HepG2 (cell line): ENCODE results near the gene CCM2. TPM values are rescaled to one million over a fixed set of nuclear protein-coding genes. Genes with fewer than 3 reads are reported as not detected.

Source experiments
- FOXA3 ChIP-seq: IDR thresholded peaks from 2 replicates; pipeline ENCODE4 v1.6.1; 2016; ENCODE audit warnings: missing genetic modification reagents, missing compliant biosample characterization
- GFI1 ChIP-seq: sonication (generic); formaldehyde crosslinking; IDR thresholded peaks from 2 replicates; pipeline ENCODE4 v1.5.0; 2020; ENCODE audit warnings: missing genetic modification reagents, mild to moderate bottlenecking, borderline replicate concordance
- GLI4 ChIP-seq: sonication (generic); formaldehyde crosslinking; IDR thresholded peaks from 2 replicates; pipeline ENCODE4 v1.5.1; 2020; ENCODE audit warnings: missing genetic modification reagents, mild to moderate bottlenecking, moderate library complexity, borderline replicate concordance
- KLF9 ChIP-seq: IDR thresholded peaks from 2 replicates; pipeline ENCODE4 v1.6.1; 2016; ENCODE audit warnings: low read depth
- MYC ChIP-seq: sonication (generic); formaldehyde crosslinking; IDR thresholded peaks from 2 replicates; pipeline ENCODE4 v1.9.0; 2021; ENCODE audit warnings: missing genetic modification reagents, borderline replicate concordance
- NAIF1 ChIP-seq: sonication (generic); formaldehyde crosslinking; IDR thresholded peaks from 2 replicates; pipeline ENCODE4 v1.5.0; 2020; ENCODE audit warnings: mild to moderate bottlenecking, missing genetic modification reagents, borderline replicate concordance
- PATZ1 ChIP-seq: sonication (generic); formaldehyde crosslinking; IDR thresholded peaks from 2 replicates; pipeline ENCODE4 v1.4.0; 2020; ENCODE audit warnings: missing genetic modification reagents
- RBAK ChIP-seq: sonication (generic); formaldehyde crosslinking; IDR thresholded peaks from 2 replicates; pipeline ENCODE4 v1.5.1; 2020; ENCODE audit warnings: mild to moderate bottlenecking, missing genetic modification reagents
- SOX6 ChIP-seq, 2 experiments: fragments of 450-650 bp in 1 of 2; sonication (generic) in 1 of 2; formaldehyde crosslinking in 1 of 2; IDR thresholded peaks; 2 replicates each; pipeline versions ENCODE4 v1.4.0 to v1.6.1; 2017 to 2020; ENCODE audit warnings: antibody characterized with exemption in 1 of 2, mild to moderate bottlenecking in 1 of 2, missing genetic modification reagents in 1 of 2
- ZNF12 ChIP-seq: sonication (generic); formaldehyde crosslinking; IDR thresholded peaks from 2 replicates; pipeline ENCODE4 v1.5.0; 2020; ENCODE audit warnings: missing genetic modification reagents
- ZNF788 ChIP-seq: sonication (generic); formaldehyde crosslinking; IDR thresholded peaks from 2 replicates; pipeline ENCODE4 v1.5.0; 2020; ENCODE audit warnings: mild to moderate bottlenecking, missing genetic modification reagents, borderline replicate concordance
- polyA plus RNA-seq, 8 experiments: library from polyadenylated mRNA; depleted of rRNA in 3 of 8; stranded (reverse) in 7 of 8; unstranded in 1 of 8; fragments of >200 nt; fragmentation: Illumina TruSeq in 4 of 8; extraction: Trizol in 4 of 8; gene quantifications; 2 replicates each; pipeline versions ENCODE4 v1.2.1 to v1.2.3, GENCODE V29; 2011 to 2016; ENCODE audit warnings: low read depth in 4 of 8, missing spikeins in 1 of 8, mixed read lengths in 1 of 8; ENCODE audit not compliant: insufficient read depth in 1 of 8
- total RNA-seq, 5 experiments: library from RNA; depleted of rRNA; stranded (reverse); fragments of >200 nt; fragmentation: Illumina TruSeq; extraction: Trizol; gene quantifications; 2 replicates each; pipeline ENCODE4 v1.2.3, GENCODE V29; 2016; ENCODE audit warnings: low read depth in 1 of 5
- TF ChIP-seq, protein P1 (sequence below): sonication (generic); formaldehyde crosslinking; IDR thresholded peaks from 2 replicates; pipeline ENCODE4 v1.4.0; 2020; ENCODE audit warnings: missing genetic modification reagents
- TF ChIP-seq, protein P2 (sequence below): sonication (generic); formaldehyde crosslinking; IDR thresholded peaks from 2 replicates; pipeline ENCODE4 v1.4.0; 2020; ENCODE audit warnings: mild to moderate bottlenecking, missing genetic modification reagents, borderline replicate concordance
- TF ChIP-seq, protein P3 (sequence below): IDR thresholded peaks from 2 replicates; pipeline ENCODE4 v1.6.1; 2016; ENCODE audit warnings: missing biosample characterization, missing genetic modification reagents, low read depth

CCM2 gene
- total and polyA plus RNA-seq, 2 of the 13 experiments (the other 11 are each of a cell fraction or from before 2014, with no cell fraction given): 13.7 to 15.8 TPM

DNA sequence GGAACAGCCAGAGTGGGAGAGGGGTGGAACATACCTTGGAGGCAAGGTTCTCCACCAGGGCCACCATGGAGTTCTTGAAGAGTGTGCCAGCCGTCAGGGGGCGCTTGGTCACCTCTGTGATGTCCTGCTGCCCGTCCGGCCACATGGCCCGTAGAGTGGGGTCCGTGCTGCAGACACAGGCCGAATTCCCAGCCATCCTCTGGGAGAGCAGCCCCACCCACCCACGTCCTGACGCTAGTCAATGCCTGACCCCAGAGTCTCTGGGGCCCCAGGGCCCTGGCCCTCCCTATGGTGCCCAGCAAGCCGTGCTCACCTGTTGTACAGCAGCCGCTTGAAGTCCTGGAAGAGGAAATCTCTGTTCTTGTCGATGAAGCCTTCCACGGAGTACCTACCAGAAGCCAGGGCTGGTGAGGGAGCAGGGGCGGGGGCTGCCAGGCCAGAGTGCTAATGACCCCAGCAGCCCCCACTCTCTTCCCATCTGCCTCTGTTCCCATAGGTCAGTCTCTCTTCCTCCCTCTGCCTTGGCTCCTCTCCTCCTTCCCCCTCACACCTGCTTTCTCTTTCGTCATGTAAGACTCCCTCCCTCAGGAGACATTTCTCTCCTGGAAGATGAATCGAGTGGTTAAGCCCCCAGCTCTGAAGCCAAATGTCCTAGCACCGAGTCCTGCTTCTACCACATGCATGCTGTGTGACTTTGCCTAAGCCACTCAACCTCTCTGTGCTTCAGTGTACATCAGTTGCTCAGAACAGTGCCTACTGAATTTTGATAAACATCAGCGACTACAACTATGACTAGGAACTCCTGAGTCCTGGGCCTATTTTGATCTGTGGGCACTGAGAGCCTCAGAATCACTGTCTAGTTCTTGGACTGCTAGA lies 32.2 kb upstream of the CCM2 start (continued):
- TF ChIP-seq, protein P1, sequence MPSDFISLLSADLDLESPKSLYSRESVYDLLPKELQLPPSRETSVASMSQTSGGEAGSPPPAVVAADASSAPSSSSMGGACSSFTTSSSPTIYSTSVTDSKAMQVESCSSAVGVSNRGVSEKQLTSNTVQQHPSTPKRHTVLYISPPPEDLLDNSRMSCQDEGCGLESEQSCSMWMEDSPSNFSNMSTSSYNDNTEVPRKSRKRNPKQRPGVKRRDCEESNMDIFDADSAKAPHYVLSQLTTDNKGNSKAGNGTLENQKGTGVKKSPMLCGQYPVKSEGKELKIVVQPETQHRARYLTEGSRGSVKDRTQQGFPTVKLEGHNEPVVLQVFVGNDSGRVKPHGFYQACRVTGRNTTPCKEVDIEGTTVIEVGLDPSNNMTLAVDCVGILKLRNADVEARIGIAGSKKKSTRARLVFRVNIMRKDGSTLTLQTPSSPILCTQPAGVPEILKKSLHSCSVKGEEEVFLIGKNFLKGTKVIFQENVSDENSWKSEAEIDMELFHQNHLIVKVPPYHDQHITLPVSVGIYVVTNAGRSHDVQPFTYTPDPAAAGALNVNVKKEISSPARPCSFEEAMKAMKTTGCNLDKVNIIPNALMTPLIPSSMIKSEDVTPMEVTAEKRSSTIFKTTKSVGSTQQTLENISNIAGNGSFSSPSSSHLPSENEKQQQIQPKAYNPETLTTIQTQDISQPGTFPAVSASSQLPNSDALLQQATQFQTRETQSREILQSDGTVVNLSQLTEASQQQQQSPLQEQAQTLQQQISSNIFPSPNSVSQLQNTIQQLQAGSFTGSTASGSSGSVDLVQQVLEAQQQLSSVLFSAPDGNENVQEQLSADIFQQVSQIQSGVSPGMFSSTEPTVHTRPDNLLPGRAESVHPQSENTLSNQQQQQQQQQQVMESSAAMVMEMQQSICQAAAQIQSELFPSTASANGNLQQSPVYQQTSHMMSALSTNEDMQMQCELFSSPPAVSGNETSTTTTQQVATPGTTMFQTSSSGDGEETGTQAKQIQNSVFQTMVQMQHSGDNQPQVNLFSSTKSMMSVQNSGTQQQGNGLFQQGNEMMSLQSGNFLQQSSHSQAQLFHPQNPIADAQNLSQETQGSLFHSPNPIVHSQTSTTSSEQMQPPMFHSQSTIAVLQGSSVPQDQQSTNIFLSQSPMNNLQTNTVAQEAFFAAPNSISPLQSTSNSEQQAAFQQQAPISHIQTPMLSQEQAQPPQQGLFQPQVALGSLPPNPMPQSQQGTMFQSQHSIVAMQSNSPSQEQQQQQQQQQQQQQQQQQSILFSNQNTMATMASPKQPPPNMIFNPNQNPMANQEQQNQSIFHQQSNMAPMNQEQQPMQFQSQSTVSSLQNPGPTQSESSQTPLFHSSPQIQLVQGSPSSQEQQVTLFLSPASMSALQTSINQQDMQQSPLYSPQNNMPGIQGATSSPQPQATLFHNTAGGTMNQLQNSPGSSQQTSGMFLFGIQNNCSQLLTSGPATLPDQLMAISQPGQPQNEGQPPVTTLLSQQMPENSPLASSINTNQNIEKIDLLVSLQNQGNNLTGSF (CRISPR knock-in tag): no peak
- TF ChIP-seq RBAK: no peak
- no peak for TF ChIP-seq GFI1 (CRISPR knock-in tag)
- peak; percentile 46; the same call in 1 of the 2 replicates for TF ChIP-seq ZNF12 (CRISPR knock-in tag)
- peak; percentile 42; the same call in 1 of the 2 replicates for TF ChIP-seq ZNF788
- TF ChIP-seq MYC (CRISPR knock-in tag): peak; percentile 94
- no peak; the same call in 1 of the 2 replicates for TF ChIP-seq FOXA3 (CRISPR knock-in tag)
- no peak for TF ChIP-seq GLI4 (CRISPR knock-in tag)
- TF ChIP-seq PATZ1: peak; percentile 32
- no peak for TF ChIP-seq SOX6 (IDR thresholded peaks at IDR 0.05)
- peak; percentile 53; the same call in 1 of the 2 replicates for TF ChIP-seq SOX6 (CRISPR knock-in tag; IDR thresholded peaks at IDR 0.05)
- no peak for TF ChIP-seq NAIF1 (CRISPR knock-in tag)
- no peak for TF ChIP-seq KLF9 (CRISPR knock-in tag)
- TF ChIP-seq, protein P2, sequence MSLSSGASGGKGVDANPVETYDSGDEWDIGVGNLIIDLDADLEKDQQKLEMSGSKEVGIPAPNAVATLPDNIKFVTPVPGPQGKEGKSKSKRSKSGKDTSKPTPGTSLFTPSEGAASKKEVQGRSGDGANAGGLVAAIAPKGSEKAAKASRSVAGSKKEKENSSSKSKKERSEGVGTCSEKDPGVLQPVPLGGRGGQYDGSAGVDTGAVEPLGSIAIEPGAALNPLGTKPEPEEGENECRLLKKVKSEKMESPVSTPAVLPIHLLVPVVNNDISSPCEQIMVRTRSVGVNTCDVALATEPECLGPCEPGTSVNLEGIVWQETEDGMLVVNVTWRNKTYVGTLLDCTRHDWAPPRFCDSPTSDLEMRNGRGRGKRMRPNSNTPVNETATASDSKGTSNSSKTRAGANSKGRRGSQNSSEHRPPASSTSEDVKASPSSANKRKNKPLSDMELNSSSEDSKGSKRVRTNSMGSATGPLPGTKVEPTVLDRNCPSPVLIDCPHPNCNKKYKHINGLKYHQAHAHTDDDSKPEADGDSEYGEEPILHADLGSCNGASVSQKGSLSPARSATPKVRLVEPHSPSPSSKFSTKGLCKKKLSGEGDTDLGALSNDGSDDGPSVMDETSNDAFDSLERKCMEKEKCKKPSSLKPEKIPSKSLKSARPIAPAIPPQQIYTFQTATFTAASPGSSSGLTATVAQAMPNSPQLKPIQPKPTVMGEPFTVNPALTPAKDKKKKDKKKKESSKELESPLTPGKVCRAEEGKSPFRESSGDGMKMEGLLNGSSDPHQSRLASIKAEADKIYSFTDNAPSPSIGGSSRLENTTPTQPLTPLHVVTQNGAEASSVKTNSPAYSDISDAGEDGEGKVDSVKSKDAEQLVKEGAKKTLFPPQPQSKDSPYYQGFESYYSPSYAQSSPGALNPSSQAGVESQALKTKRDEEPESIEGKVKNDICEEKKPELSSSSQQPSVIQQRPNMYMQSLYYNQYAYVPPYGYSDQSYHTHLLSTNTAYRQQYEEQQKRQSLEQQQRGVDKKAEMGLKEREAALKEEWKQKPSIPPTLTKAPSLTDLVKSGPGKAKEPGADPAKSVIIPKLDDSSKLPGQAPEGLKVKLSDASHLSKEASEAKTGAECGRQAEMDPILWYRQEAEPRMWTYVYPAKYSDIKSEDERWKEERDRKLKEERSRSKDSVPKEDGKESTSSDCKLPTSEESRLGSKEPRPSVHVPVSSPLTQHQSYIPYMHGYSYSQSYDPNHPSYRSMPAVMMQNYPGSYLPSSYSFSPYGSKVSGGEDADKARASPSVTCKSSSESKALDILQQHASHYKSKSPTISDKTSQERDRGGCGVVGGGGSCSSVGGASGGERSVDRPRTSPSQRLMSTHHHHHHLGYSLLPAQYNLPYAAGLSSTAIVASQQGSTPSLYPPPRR (CRISPR knock-in tag): no peak
- TF ChIP-seq, protein P3, sequence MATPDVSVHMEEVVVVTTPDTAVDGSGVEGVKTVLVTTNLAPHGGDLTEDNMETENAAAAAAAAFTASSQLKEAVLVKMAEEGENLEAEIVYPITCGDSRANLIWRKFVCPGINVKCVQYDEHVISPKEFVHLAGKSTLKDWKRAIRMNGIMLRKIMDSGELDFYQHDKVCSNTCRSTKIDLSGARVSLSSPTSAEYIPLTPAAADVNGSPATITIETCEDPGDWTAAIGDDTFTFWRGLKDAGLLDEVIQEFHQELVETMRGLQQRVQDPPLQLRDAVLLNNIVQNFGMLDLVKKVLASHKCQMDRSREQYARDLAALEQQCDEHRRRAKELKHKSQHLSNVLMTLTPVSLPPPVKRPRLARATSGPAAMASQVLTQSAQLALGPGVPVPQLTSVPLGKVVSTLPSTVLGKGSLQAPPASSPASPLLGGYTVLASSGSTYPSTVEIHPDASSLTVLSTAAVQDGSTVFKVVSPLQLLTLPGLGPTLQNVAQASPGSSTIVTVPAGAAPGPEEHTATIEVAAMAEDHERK (CRISPR knock-in tag): no peak
